Thyroid gland (tissue), 4 donors: ENCODE data around the gene MPG.

Experiments used
- CTCF ChIP-seq, 6 experiments: fragments of 200-600 bp in 3 of 6; fragments of 450-650 bp in 3 of 6; sonication (generic) in 3 of 6; IDR thresholded peaks; one replicate each; pipeline ENCODE4 v1.5.1; 2016 to 2019; ENCODE audit warnings: antibody characterized with exemption in 6 of 6, mild to moderate bottlenecking in 2 of 6, inconsistent platforms in 1 of 6, moderate library complexity in 1 of 6
- POLR2A ChIP-seq, 2 donors: fragments of 450-650 bp; IDR thresholded peaks; one replicate each; pipeline ENCODE4 v1.6.1; 2017; ENCODE audit warnings: antibody characterized with exemption in 2 of 2, mild to moderate bottlenecking in 2 of 2, moderate library complexity in 1 of 2

GRCh38 chr16:84718-85406 lies 6.8 kb downstream of the MPG start:
- peak in 1 of 6 experiments; percentile 8 for TF ChIP-seq CTCF (IDR thresholded peaks at IDR 0.05)
- peak in 1 of 2 donors; percentile 71 for TF ChIP-seq POLR2A (IDR thresholded peaks at IDR 0.05)
